Effector CD8-positive, alpha-beta T cell (primary cell): ENCODE results near the gene DUS2.

Experiments
- DNase-seq: peaks from one replicate; lab custom pipeline; 2025; lab: John Stamatoyannopoulos, UW

DUS2 gene

DNA sequence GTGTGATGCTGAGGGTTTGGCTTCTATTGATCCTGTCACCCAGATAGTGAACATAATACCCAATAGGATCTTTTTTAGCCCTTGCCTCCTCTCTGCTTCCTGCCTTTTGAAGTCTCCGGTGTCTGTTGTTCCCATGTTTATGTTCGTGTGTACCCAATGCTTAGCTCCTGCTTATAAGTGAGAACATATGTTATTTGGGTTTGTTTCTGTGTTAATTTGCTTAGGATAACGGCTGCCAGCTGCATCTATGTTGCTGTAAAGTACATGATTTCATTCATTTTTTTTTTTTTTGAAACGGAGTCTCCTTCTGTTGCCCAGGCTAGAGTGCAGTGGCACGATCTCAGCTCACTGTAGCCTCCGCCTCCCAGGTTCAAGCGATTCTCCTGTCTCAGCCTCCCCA is 23.0 kb downstream of the DUS2 start:
- no peak for DNase-seq

DNA sequence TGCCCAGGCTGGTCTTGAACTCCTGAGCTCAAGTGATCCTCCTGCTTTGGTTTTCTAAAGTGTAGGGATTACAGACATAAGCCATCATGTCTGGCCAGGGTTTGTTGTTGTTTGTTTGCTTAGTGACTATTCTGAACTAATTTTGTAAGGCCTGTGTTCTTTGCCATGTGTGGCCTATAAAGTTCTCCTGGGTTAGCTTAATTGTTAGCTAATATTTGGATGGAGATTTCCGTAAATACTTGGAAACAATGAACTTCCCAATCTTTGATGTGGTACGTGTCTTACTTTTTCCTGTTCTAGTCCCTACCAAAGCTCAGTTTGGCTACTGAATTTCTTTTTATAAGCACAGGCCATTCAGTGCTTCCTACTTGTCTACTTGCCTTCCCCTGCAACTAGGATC is 24.9 kb downstream of the DUS2 start:
- DNase-seq, result no peak

DNA sequence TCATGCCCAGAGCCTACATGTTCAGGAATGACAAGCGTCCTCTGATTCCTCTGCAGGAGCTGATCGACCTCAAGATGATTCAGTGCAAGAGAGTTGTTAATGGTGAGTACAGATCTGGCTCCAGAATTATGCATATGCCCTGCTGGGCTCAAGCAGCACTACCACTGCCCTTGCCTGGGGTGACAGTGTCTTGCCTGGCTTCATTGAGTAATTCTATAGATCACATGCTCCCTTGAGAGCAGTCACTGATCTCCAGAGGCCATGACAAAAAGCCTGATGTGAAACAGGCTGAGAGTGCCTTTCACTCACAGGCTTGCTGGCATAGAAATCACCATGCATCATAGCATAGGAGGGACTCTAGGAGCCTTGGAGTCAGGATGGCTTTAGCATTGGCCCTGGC is 26.4 kb downstream of the DUS2 start:
- DNase-seq, result no peak

DNA sequence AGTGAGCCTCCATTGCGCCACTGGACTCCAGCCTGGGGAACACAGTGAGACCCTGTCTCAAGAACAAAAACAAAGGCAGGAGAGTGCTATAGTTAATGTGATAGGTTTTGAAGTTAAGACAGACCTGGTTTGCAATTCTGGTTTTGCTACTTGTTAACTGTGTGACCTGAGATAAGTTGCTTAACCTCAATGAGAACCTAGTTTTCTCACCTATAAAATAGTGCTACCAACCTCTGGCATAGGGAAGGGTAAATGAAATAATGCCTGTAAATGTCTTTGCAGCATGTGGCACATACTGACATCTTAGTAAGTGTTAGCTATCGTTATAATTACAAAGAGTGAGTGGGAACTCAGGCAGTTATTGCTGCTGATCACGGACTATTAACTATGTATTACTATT is 32.3 kb downstream of the DUS2 start:
- no peak for DNase-seq

DNA sequence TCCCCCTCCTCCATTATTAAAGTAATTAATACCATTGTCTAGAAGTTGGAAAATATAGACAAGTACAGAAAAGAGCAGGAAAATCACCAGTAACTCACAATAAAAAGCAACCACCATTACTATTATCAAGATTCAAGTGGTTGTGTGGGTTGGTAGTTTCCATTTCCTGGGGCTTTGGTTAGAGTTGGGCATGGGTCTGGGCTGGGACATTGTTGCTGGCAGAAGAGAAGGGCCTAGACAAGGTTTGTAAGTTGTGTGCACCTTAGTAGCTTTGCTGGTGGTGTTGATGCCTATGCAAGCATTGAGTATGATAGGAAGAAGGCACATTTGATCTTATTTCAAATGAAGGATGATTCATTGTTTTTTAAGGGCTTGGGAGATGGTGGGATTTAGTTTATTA is 36.7 kb downstream of the DUS2 start:
- DNase-seq, result no peak

DNA sequence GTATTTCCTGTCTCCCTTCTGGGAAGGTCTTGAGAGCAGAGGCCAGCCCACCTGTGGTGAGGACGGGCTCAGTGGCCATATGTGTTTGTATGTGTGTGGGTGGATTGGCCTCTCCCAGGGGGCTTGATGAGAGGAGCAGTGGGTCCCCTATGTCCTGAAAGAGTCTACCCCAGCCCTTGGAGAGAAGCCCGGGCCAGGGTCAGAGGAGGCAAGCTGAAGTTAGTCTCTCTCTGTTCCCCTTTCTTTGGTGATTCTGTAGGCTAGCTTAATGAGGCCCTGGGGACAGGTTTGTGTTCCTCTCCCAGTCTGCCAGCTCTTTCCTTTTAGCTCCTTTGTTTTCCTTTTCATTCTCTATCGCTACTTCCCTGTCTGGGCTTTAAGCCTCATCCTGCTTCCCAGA is 38.3 kb downstream of the DUS2 start:
- DNase-seq, result no peak

- no peak for DNase-seq
Measured at GRCh38 chr16:68062910-68063393, 39.9 kb downstream of the DUS2 start.

DNA sequence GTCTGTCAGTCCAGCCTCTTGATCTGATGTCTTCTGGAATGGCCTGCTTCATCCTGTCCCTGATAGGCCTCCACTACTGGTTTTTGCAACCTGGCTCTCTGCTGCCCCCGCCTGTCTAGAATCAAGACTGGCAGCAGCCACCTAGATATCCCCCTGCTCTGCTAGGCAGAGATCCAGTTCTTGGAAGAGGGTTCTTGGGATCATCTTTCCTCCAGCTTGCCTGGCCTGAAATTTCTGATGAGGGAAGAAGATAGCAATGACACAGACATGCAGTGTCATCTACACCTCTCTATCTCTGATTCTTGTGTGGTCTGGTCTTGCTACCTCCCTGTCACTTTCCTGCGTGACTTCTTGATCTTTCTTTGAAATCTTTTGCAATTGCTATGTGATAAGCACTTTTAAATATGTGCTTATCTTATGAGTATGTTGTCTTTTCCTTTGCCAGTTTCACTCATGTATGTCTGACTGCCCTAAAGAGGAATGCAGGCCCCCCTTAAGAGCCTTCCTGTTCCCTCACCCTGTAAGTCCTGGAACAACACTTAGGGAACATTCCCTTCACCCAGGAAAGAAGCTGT is 41.8 kb downstream of the DUS2 start:
- peak; percentile 50 for DNase-seq

DNA sequence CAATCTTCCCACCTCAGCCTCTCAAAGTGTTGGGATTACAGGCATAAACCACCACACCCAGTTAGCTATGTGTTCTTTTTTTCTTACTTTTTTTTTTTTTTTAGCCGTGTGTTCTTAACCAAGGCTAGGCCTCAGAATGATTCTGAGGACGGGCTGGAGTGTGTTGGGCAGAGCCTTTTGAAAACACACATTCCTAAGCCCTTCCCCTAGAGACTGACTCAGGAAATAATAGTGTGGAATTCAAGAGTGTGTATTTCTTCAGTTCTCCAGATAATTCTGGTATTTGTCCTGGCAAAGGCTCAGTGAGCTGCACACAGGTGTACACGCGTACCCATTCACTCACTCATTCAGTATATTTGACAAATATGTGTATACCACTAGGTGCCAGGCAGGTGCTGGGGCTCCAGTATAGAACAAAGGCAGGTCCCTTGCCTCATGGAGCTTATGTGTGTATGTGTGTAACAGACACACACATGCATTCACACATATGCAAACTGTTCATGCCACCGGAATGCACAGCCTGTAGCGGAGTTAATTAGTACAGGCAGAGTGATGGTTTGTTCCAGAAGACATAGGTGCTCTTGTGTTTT is 42.7 kb downstream of the DUS2 start:
- no peak for DNase-seq

DNA sequence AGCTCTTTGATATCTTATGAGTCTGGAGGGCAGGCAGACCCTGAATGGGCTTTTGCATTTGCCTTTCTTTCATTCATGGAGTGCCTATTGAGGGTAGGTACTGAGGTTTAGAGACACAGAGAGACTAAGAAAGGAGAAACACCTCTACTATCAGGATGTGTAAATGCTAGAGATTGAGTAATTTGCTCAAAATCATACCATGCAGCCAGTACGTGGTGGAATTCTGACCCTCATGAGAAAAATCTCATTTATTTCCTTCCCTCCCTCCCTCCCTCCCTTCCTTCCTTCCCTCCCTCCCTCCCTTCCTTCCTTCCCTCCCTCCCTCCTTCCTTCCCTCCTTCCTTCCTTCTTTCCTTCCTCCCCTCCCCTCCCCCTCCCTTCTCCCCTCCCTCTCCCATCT is 43.7 kb downstream of the DUS2 start:
- DNase-seq, result no peak

GRCh38 chr16:68068926-68069325 is 45.8 kb downstream of the DUS2 start:
- no peak for DNase-seq

GRCh38 chr16:68069511-68070248 is 46.6 kb downstream of the DUS2 start:
- no peak for DNase-seq

DNA sequence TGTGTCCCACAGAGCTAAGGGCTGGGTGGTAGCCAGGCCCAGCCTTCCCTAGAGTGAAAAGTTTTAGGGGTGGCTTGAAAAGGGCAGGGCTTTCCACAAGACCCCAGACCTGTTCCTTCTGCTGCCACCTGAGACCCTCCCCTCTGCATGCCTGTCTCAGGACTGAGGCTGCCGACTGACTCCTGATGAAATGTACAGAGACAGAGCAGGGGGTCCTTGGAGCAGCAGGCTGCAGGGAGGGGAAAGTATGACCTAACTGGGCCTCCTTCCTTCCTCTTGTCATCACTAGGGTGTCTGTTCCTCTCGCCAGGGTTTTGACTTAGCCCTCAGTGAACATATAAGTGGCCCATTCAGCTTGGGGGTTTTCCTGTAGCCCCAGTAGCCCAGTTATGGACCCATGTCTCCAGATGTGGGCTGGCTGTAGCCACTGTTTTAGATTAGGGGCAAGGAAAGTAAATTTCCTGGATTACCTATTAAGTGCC is 47.2 kb downstream of the DUS2 start:
- no peak for DNase-seq

- DNase-seq, result no peak
Measured at GRCh38 chr16:68070806-68071517, 47.9 kb downstream of the DUS2 start.

DNA sequence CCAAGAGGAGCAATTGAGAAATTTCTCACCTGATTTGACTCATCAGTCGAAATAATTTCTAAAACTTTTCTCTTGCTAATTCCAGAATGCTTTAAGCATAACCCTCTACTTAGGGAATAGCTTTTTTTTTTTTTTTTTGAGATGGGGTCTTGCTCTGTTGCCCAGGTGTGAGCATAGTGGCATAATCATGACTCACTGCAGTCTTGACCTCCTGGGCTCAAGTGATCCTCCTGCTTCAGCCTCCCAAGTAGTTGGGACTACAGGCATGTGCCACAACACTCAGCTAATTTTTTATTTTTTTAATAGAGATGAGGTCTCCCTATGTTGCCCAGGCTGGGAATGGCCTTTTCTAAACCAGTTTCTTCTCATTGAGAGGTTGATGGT is 48.4 kb downstream of the DUS2 start:
- no peak for DNase-seq

DNA sequence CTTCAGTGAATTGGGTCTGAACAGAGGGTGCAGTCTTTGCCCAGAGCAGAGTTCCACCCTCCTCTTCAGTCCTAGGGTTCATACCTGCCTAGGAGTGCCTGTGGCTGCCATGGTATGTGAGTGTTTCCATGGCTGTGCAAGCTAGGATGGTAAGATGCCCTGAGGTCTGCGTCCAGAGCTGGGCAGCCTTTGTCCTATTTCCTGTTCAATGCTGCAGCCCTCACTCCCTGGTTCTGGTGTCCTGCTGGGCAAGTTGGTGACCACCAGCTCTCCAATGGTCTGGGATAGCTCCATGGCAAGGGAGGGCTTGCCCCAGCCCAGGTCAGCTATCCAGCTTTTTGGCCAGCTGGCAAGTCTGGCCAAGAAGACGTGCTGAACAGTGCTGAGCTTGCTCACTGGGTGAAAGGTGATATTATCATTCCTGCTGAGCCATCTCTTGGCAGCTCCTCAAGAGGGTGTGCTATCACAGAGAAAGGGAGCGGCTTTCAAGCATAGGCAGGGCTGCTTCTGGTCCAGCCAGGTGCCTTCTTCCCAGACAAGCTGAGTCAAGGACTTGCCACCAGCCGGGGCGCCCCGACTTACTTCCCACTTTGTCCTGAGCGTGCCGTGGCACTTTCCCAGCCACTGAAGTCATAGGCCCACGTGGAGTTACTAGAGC is 49.1 kb downstream of the DUS2 start:
- DNase-seq, result no peak

DNA sequence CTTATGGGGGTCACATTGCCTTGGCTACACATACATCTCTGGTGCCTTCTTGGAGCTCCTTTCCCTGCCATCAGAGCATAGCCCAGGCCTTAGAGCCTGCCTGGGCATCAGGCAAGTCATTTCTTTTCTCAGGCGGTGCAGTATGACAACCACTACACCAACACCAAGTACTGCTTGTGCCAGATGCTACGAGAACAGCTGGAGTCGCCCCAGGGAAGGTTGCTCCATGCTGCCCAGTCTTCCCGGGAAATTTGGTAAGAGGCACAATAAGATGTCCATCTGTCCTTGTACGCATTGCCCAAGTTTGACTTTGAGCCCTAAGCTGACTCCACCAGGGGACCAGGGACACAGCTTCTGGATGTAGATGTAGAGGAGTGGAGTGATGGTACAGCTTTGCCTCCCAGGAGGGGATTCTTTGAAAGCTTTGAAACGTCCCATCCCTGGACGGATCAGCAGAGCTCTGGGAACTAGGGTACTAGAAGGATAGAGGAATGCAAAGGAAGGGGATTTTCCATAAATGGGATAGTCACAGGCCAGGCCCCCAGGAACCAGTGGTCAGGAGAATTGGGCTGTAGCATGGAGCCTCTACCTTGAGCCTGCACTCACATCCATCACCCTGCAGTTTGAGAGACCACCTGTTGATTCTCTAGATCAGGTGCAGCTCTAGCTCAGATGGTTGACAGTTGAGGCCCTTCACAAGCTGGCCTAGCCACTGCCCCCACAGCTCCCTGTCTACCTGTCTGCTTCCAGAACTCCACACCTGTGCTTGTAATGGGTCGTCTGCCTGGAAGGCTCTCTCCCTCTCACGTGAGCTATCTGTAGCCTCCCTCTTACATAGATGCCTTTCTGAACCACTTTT is 51.0 kb downstream of the DUS2 start:
- no peak for DNase-seq

GRCh38 chr16:68074850-68075555 is 51.9 kb downstream of the DUS2 start:
- no peak for DNase-seq

GRCh38 chr16:68075980-68076379 is 52.9 kb downstream of the DUS2 start:
- no peak for DNase-seq

DNA sequence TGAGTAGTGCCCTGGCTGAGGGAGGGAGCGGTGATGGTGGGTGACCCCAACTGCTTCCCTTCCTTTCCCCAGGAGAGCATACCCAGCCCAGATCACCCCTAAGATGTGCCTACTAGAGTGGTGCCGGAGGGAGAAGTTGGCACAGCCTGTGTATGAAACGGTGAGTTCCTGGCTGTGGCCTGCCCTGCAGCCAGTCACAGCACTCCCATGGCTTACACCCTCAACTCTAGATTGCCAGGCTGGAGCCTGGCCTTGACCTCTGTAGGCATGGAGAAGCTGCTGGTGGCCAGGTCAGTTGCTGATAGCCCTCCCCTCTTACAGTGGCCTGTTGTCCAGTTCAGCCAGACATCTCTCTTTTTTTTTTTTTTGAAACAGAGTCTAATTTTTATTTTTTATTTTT is 53.5 kb downstream of the DUS2 start:
- DNase-seq, result no peak
